ENCODE measurements around the gene B3GALT6.

B3GALT6 gene

DNA sequence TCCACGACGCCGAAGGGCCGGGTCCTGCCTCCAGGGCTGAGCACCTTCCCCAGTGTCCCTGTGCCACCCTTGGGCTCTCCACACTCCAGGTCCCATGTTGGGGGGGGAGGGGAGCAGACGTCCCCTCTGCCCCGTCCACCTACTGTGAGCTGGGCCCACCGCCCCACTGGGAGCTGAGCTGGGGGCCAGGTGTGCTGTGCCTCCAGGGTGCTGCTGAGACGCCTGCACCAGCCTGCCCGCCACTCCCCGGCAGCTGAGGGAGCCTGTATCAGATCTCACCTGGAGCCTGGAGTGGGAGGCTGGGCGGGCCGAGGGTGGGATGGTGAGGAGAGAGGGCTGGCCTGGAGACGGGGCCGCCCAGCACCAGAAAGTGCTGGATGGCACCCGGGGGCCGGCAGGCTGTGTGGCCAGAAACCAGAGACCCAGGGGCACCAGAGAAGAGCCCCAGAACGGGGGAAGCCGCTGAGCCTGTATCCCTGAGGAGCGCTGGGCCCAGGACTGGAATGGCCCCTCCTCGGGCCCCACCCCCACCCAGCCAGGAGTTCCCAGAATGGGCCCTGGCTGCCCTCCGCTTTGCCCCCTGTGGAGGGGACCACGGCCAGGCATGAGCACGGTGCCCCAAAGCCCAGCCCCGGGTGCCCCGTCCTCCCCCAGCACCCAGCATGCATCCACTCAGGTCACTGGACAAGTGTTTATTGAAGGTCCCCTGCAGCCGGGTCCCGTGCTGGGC lies 29.0 kb upstream of the B3GALT6 start:
- no peak for DNase-seq

GRCh38 chr1:1203561-1204424 lies 28.2 kb upstream of the B3GALT6 start:
- no peak for DNase-seq

DNA sequence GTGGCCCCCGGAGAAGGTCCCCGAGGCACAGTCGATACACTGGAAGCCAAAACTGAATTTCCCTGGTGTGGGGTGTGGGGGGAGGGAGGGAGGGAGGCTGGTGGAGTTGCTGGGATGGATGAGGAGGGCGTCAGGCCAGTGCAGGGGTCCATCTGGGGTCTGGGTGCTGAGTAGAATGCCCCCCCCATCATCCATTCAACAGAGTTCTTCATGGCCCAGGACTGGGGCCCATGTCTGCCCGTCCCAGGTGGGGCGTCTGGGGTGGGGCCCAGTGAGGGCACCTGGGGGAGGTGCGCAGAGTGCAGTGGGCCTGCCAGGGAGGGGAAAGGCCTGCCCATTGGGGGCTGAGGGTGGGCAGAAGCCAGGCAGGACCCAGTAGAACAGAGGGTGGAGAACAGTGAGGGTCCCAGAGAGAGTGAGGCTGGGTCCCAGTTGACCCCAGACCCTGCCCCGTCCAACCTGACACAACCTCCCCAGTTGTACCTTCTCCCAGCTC lies 27.6 kb upstream of the B3GALT6 start:
- no peak for DNase-seq

GRCh38 chr1:1204998-1205768 lies 26.9 kb upstream of the B3GALT6 start:
- no peak for DNase-seq

DNA sequence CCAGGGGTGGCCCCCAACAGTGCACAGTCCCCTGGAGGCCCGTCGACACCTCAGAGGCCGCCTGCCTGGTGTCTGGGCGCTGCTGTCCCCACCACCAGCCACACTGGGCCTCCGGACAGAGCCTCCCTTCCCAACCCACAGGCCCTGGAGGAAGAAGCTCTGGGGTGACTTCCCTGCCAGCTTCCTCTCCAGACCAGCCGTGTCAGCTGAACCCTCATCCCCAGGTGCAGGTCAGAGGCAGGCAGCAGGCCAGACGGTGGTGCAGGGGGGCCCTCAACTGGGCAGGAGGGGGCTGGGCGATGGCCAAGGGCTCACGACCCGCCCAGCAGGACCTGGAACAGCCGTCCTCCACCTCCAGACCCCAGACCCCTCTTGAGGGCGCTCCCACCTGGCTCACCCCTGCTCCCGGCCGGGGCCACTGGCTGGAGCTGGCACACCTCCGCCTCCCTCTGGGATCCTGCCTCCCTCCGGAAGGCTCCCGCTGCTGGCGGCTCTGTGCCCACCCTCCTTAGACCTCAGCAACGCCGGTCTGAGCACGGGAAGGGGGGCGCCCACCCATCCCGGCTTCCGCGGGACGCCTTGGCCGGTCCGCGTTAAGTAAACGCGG lies 26.2 kb upstream of the B3GALT6 start:
- no peak for DNase-seq

GRCh38 chr1:1206376-1206965 lies 25.6 kb upstream of the B3GALT6 start, which contains the start of gene TNFRSF18:
TNFRSF18 (minus strand) TSS chr1:1206592; CDS start chr1:1206571, 21 bp downstream.
- peak; percentile 72 for DNase-seq

DNA sequence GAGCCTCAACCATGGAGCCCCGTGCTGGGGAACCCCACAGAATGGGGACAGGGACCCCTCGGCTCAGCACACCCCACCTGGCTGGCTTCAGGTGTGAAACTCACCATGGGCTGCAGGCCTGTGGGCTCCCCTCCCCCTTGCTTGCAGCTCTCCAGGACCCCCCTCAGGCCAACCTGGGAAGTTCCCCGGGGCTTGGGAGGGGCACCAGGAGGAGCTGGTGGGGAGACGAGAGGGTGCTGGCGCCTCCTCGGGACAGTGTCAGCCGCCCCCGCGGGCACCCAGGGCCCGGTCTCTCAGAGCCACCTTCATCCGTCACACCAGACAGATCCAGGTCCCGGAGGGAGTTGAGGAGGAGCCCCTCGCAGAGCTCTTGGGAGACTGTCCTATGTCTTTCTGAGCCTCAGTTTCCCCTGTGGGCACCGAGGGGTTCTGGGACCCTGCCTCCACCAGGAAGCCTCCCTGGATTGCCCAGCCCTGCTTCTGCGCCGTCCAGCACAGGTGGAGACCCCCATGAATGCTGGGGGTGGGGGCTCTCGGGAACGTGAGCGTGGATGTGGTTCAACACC lies 25.0 kb upstream of the B3GALT6 start:
- peak; percentile 53 for DNase-seq

DNA sequence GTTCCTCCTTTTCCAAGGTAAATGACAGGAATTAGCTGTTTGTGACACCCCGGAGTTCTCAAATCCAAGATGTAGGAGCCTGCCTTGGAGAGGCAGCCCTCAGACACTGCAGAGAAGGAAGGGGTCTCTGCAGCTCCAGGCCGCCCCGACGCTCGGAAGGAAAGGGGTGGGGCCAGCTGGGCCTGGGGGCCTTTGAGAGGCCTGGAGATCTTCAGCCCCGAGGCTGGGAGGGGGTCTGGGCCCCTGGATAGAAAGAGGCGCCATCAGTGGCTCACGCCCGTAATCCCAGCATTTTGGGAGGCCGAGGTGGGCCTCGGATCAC lies 24.5 kb upstream of the B3GALT6 start:
- no peak for DNase-seq

- peak; percentile 73 for DNase-seq
Observed at GRCh38 chr1:1208713-1209433, 23.2 kb upstream of the B3GALT6 start.

DNA sequence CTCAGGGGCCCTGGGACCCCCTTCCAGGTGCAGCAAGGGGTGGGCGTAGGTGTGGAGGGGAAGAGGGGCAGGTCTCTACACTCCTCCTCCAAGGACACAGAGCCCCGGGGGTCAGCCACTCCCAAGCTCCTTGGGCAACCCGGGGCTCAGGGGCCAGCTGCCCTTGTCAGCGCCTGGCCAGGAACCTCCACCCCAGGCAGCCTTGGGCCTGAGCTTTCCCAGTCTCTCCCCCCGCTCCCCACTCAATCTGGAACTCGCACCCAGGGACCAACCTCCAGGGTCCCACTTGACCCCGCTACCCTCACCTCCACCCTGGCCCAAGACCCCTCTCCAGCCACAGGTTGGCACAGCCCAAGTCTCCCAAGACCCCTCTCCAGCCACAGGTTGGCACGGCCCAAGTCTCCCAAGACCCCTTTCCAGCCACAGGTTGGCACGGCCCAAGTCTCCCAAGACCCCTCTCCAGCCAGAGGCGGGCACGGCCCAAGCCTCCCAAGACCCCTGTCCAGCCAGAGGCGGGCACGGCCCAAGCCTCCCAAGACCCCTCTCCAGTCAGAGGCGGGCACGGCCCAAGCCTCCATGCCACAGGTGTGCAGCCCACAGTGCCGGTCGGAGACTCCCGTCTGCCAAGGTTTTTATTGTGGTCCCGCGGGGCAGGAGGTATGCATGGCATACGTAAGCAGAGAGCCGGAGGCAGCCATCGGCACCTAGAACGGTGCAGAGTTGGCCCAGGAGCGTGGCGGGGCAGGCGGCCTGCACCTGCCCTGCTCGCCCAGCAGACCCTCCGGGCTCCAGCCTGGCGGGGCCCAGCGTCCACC lies 21.1 kb upstream of the B3GALT6 start:
- peak; percentile 24 for DNase-seq

DNA sequence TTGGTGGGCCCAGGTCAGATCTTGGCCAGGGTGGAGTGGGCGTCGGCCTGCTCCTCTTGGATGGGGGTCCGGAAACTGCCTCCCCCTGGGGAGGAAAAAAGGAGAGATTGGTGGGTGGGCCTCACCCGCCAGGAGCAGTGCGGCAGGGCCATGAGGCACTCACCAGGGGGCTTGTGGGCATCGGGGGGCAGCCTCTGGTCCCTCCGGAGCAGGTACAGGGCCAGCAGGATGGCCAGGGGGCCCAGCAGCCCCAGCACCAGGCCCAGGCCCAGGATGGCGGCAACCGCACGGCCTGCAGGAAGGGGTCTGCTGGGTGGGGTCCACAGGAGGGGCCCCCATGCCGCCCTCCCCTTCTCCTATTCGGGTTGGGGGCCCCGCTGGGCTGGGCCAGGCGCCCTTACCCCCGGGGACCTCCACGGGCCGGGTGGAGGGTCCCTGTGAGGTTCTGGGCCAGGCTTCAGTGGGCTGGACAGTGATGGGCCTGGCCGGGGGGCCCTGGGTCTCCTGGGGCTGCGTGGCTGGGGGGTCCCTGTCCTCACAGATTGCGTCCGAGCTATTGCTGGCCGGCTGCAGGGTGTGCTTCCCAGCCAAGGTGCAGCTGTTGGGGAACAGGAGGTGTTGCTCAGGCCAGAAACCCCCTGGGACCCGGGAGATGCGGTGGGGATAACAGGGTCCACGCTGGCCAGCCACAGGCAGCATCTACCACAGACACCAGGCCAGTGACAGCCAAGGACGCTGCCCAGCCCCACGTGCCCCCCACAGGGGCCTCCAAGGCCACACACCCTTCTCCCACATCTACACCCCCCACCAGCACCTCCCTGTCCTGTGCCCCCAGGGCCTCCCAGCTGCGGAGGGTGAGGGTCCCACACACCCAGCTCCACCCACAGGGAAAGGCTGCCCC lies 20.2 kb upstream of the B3GALT6 start:
- no peak for DNase-seq

GRCh38 chr1:1212780-1213344 lies 19.2 kb upstream of the B3GALT6 start:
- DNase-seq = peak; percentile 74

DNA sequence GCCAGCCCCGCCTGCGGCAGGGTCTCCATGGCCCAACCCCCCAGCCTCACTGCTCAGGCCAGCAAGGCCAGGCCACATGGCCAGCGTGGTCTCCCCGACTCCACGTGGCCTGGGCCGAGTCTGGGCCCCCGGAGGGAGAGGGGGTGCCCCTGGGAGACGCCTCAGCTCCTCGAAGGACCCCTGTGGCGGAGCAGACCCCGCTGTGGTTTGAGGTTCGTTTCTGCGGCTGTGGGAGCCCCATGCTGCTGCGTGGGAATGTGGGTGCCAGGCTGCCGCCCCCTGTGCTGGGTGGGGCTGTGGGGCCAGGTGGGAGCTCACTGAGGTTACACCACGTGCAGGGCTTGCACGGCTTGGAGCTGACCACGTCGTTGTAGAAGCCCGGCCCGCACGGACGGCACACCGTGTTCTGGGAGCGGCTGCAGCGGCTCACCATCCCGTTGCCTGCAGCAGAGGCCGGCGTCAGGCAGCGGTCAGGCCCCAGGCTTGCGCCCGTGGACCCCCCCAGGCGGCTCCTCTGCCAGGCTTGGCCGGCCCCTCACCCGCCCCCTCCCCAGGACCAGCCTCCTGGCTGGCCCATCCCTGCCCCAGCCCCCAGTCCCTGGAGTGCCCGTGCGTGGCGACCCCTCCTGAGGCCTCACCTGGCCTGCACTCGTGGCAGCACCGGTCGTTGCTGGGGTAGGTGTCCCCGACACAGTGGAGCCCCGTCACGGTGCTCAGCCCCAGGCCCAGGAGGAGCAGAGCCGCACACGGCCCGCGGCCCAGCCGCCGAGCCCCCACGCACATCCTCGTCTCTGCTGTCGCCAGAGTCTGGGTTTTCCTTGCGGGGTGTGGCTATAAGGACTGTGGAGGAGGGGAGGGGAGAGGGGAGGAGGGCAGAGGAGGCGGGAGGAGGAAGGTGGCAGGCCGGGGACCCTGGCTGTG lies 18.4 kb upstream of the B3GALT6 start, which contains the start of gene TNFRSF4:
TSS of gene TNFRSF4 (minus strand) at position 809 of the 921 bp plus-strand sequence. CDS start at position 783, 26 bp downstream.
- peak; percentile 67 for DNase-seq

GRCh38 chr1:1215080-1215676 lies 16.9 kb upstream of the B3GALT6 start:
- no peak for DNase-seq

GRCh38 chr1:1215881-1216605 lies 16.0 kb upstream of the B3GALT6 start:
- no peak for DNase-seq
